IMR-90 (cell line): ENCODE data around the gene CITED4. TPM values are rescaled to one million over a fixed set of nuclear protein-coding genes. Genes with fewer than 3 reads are reported as not detected.

ENCODE experiments used
- ATAC-seq: fragments of 200-7000 bp; cut with Tn5 transposase; 2 replicates; pipeline ENCODE4 v1.9.1; 2020; ENCODE audit warnings: low read depth, mild to moderate bottlenecking, moderate library complexity
- BruUV-seq: library from RNA; stranded (reverse); fragments of 400-500 nt; replicated peaks from 2 replicates; lab custom pipeline; 2021; lab: Mats Ljungman, UMichigan
- CTCF ChIA-PET: fragments of 300-600 bp; formaldehyde crosslinking; extraction: SDS; loops from one replicate; lab custom pipeline; 2021; ENCODE audit warnings: antibody characterized with exemption; lab: Yijun Ruan, JAX
- POLR2A ChIA-PET: fragments of 300-600 bp; sonication (Branson Sonifier 250); formaldehyde crosslinking; loops from one replicate; lab custom pipeline; 2022; ENCODE audit warnings: antibody characterized with exemption; ENCODE audit not compliant: unreplicated experiment; lab: Charles Lee
- DNase-seq: peaks from one replicate; pipeline ENCODE4 v3.0.0; 2013
- H2AFZ ChIP-seq: replicated peaks from 2 replicates; pipeline ENCODE3; 2013; ENCODE audit warnings: low read length, mild to moderate bottlenecking; ENCODE audit not compliant: poor library complexity
- H2AK5ac ChIP-seq: 2 replicates; pipeline ENCODE4 v1.6.1; 2013; ENCODE audit warnings: low read depth, low read length, inconsistent platforms
- H2AK9ac ChIP-seq: replicated peaks from 2 replicates; pipeline ENCODE3; 2013; ENCODE audit warnings: mild to moderate bottlenecking, low read depth, low read length, moderate library complexity; ENCODE audit not compliant: poor library complexity
- H2BK120ac ChIP-seq: 2 replicates; pipeline ENCODE4 v1.6.1; 2013; ENCODE audit warnings: low read depth, low read length, inconsistent platforms
- H2BK15ac ChIP-seq: 3 replicates; pipeline ENCODE4 v1.6.1; 2013; ENCODE audit warnings: low read depth, low read length, inconsistent platforms
- H2BK20ac ChIP-seq: 2 replicates; pipeline ENCODE4 v1.6.1; 2013; ENCODE audit warnings: low read depth, mild to moderate bottlenecking, inconsistent platforms, low read length, moderate library complexity
- H2BK5ac ChIP-seq: 2 replicates; pipeline ENCODE4 v1.6.1; 2013; ENCODE audit warnings: mild to moderate bottlenecking, low read depth, low read length, inconsistent platforms; ENCODE audit not compliant: poor library complexity, severe bottlenecking
- H3K14ac ChIP-seq: replicated peaks from 2 replicates; pipeline ENCODE4 v1.6.1; 2013; ENCODE audit warnings: low read depth, low read length, inconsistent platforms
- H3K18ac ChIP-seq: 2 replicates; pipeline ENCODE4 v1.6.1; 2013; ENCODE audit warnings: low read depth, low read length, control low read depth
- H3K23ac ChIP-seq: 2 replicates; pipeline ENCODE4 v1.6.1; 2013; ENCODE audit warnings: low read depth, low read length, inconsistent platforms
- H3K27ac ChIP-seq: 2 replicates; pipeline ENCODE4 v1.5.1; 2013; ENCODE audit warnings: mild to moderate bottlenecking, control low read depth, low read length; ENCODE audit not compliant: insufficient read depth
- H3K27me3 ChIP-seq: 2 replicates; pipeline ENCODE4 v1.6.1; 2013; ENCODE audit warnings: low read length; ENCODE audit not compliant: control insufficient read depth, insufficient read depth
- H3K36me3 ChIP-seq: 2 replicates; pipeline ENCODE4 v1.6.1; 2013; ENCODE audit warnings: low read length, mixed read lengths; ENCODE audit not compliant: control insufficient read depth, insufficient read depth
- H3K4ac ChIP-seq: 2 replicates; pipeline ENCODE4 v1.6.1; 2013; ENCODE audit warnings: low read depth, low read length, inconsistent platforms
- H3K4me1 ChIP-seq: 2 replicates; pipeline ENCODE4 v1.6.1; 2013; ENCODE audit warnings: low read length, mixed read lengths; ENCODE audit not compliant: control insufficient read depth, insufficient read depth
- H3K4me2 ChIP-seq: 2 replicates; pipeline ENCODE4 v1.6.1; 2013; ENCODE audit warnings: low read depth, mild to moderate bottlenecking, control low read depth, low read length, moderate library complexity
- H3K4me3 ChIP-seq: 2 replicates; pipeline ENCODE4 v1.5.1; 2013; ENCODE audit warnings: low read depth, mild to moderate bottlenecking, control low read depth, low read length, moderate library complexity; ENCODE audit not compliant: insufficient read depth
- H3K56ac ChIP-seq: 2 replicates; pipeline ENCODE4 v1.6.1; 2013; ENCODE audit warnings: low read length, inconsistent platforms; ENCODE audit not compliant: insufficient read depth; ENCODE audit errors: extremely low read depth
- H3K79me1 ChIP-seq, 2 experiments: 2 replicates each; pipeline ENCODE4 v1.6.1; 2013; ENCODE audit warnings: low read length in 2 of 2, inconsistent platforms in 1 of 2, low read depth in 1 of 2
- H3K9ac ChIP-seq: 2 replicates; pipeline ENCODE4 v1.6.1; 2013; ENCODE audit warnings: low read depth, low read length, control low read depth
- H3K9me1 ChIP-seq: 2 replicates; pipeline ENCODE4 v1.6.1; 2013; ENCODE audit warnings: low read length, inconsistent platforms; ENCODE audit not compliant: insufficient read depth
- H3K9me3 ChIP-seq: 2 replicates; pipeline ENCODE4 v1.6.1; 2013; ENCODE audit warnings: low read length; ENCODE audit not compliant: control insufficient read depth, insufficient read depth
- H4K20me1 ChIP-seq: 2 replicates; pipeline ENCODE4 v1.6.1; 2013; ENCODE audit warnings: low read length, inconsistent platforms; ENCODE audit not compliant: insufficient read depth
- H4K5ac ChIP-seq: 2 replicates; pipeline ENCODE4 v1.6.1; 2013; ENCODE audit warnings: mild to moderate bottlenecking, low read depth, low read length, control low read depth
- H4K8ac ChIP-seq, 2 experiments: 2 replicates each; pipeline ENCODE4 v1.6.1; 2013; ENCODE audit warnings: low read depth in 2 of 2, low read length in 2 of 2, control low read depth in 1 of 2, inconsistent platforms in 1 of 2
- H4K91ac ChIP-seq: 2 replicates; pipeline ENCODE4 v1.6.1; 2013; ENCODE audit warnings: low read depth, low read length, inconsistent platforms; ENCODE audit not compliant: insufficient read depth
- CTCF ChIP-seq: conservative IDR thresholded peaks from 2 replicates; pipeline ENCODE4 v1.5.1; 2012; ENCODE audit warnings: mild to moderate bottlenecking, low read depth, low read length, improper control_type of control experiment
- MXI1 ChIP-seq: IDR thresholded peaks from 2 replicates; pipeline ENCODE4 v1.6.1; 2012; ENCODE audit warnings: low read depth, mild to moderate bottlenecking, low read length, moderate library complexity, borderline replicate concordance
- WGBS, 2 experiments: methylation state at CpG; one replicate each; pipeline versions ENCODE4 v1.1.5 to v1.1.7; 2013; ENCODE audit warnings: missing lambda C conversion rate in 2 of 2; ENCODE audit not compliant: insufficient read length in 1 of 2; ENCODE audit errors: extremely low coverage in 2 of 2; 5-methylcytosine and 5-hydroxymethylcytosine counted together
- dilution Hi-C: fragments of 300-500 bp; cut with HindIII; formaldehyde crosslinking; loops from one replicate; pipeline ENCODE4 v1.14.3; 2018; ENCODE audit warnings: low sequenced_read_pairs; ENCODE audit not compliant: unreplicated experiment
- in situ Hi-C: fragments of 300-500 bp; cut with MboI; formaldehyde crosslinking; loops from 3 replicates; pipeline ENCODE4 v1.14.3; 2019; ENCODE audit warnings: low sequenced_read_pairs, inconsistent platforms, mixed read lengths
- intact Hi-C: fragments of 100-400 bp; cut with micrococcal nuclease; formaldehyde crosslinking; loops from 2 replicates; pipeline ENCODE4 v1.10.0; 2022
- polyA plus RNA-seq, 3 experiments: library from polyadenylated mRNA; depleted of rRNA; stranded (reverse); fragments of >200 nt; gene quantifications; 2 replicates each; pipeline ENCODE4 v1.2.3, GENCODE V29; 2012; ENCODE audit warnings: low replicate concordance in 1 of 3
- total RNA-seq: library from RNA; depleted of rRNA; stranded (reverse); fragments of >200 nt; gene quantifications from 2 replicates; pipeline ENCODE4 v1.2.3, GENCODE V29; 2012
- TF ChIP-seq, protein P1 (sequence below): fragments of 150-350 bp; IDR thresholded peaks from 2 replicates; pipeline ENCODE4 v1.6.1; 2016; ENCODE audit warnings: low read depth, mild to moderate bottlenecking, low read length, moderate library complexity, borderline replicate concordance

The CITED4 gene
- total and polyA plus RNA-seq, 2 of the 4 experiments (the other 2 are of a cell fraction), result under 0.01 to 1.6 TPM

DNA sequence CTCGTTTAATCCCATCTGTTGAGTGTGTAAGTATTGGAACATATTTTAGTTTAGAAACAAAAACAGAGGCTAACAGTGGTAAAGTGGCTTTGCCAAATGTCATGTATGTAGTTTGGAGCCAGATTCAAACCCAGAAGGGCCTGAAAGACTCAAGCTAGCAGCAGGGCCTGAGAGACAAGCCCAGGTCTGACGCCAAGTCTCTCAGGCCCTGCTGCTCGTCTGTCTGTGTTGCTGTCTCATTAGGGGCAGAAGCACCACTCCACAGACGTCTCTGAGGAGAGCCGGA is 8.3 kb downstream of the CITED4 start:
- ChIA-PET CTCF (interaction anchor here (0.7 to 1.8 kb wide), 3 partner anchors 94 to 100 kb away, joined by 3 to 7 read pairs (median 6); no protein-coding TSS in a partner anchor), POLR2A (no interaction called here)
- BruUV-seq, result no TSS peak
- Histone ChIP-seq H4K20me1 (no peaks in the 10 kb centered on the region), H3K9ac (no peak overlapping the region), H3K9me3 (no peaks in the 10 kb centered on the region), H2BK15ac (no peak overlapping the region), H4K8ac (no peak overlapping the region), H3K14ac (no peak overlapping the region), H3K27me3 (peaks cover 6% of the 10 kb centered on the region; the same call in 1 of the 2 replicates), H3K4me1 (no peaks in the 10 kb centered on the region), H3K4ac (no peak overlapping the region), H2BK20ac (no peak overlapping the region), H2AK9ac (no peak overlapping the region), H3K79me1 (no peaks in the 10 kb centered on the region), H3K9me1 (no peaks in the 10 kb centered on the region), H4K5ac (no peak overlapping the region), H3K4me2 (no peak overlapping the region), H2BK120ac (no peak overlapping the region), H3K56ac (no peak overlapping the region), H3K4me3 (no peak overlapping the region), H3K23ac (no peak overlapping the region), H2AK5ac (no peak overlapping the region), H2BK5ac (no peak overlapping the region), H3K27ac (no peak overlapping the region), H2AFZ (no peak overlapping the region), H4K91ac (no peak overlapping the region), H3K18ac (no peak overlapping the region), H3K36me3 (no peaks in the 10 kb centered on the region)
- TF ChIP-seq, protein P1, sequence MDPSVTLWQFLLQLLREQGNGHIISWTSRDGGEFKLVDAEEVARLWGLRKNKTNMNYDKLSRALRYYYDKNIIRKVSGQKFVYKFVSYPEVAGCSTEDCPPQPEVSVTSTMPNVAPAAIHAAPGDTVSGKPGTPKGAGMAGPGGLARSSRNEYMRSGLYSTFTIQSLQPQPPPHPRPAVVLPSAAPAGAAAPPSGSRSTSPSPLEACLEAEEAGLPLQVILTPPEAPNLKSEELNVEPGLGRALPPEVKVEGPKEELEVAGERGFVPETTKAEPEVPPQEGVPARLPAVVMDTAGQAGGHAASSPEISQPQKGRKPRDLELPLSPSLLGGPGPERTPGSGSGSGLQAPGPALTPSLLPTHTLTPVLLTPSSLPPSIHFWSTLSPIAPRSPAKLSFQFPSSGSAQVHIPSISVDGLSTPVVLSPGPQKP, result no peak
- TF ChIP-seq CTCF (no peak), MXI1 (no peak)
- dilution Hi-C loops, result no loop called here
- intact Hi-C loops, result loop anchor here (5.0 kb wide), 2 partner anchors 227 to 322 kb away; partner anchors contain the start of gene ZNF684
- ATAC-seq (no peak), DNase-seq (no peak)
- 48% methylated on average over 3 of the region's 5 CpGs; no CpG with 5 or more reads in 1 of the 2 experiments for WGBS, 2 experiments
- in situ Hi-C loops, result no loop called here
